ENCODE data around the gene SLC6A3.
"Not testable (repeated sequence)": the region's sequence is repeated elsewhere in the genome, so short reads cannot be mapped to it uniquely, and the experiment has no call there.

The SLC6A3 gene

DNA sequence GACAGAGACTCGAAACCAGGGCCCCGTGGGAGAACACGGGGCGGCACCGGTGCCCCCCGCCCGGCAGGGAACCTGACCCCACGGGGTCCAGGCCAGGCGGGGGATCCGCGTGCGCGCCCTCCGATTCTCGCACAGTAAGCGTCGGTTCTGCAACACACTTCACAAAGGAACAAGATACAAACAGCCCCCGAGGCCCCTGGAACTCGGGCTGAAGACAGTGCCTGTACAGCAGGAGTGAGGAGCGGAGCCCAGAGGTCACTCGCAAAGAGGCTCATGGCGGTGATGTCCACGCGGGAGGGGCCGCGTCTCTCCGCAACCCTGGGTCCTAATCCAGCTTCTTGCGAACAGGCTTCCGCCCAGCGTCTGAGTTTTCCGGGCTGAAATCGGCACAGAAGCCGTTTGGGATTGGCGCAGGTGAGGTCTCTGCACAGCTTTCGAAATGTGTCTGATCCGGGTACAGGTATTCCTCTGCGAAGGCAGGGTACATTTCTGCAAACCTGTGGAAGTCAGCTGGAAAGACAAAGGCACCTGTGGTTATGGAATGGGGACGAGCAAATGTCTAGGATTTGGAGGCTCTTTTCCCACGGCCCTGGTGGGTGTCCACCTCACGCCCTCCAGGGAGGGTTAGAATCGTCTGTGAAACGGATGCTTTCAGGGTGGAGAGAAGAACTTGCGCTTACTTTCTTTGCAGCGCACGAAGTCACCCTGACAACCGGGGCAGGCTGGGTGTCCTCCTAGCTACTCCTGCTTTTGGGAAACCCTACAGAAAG is 18.3 kb upstream of the SLC6A3 start:
- DNase-seq (ENCODE audit: low read depth) = no peak

DNA sequence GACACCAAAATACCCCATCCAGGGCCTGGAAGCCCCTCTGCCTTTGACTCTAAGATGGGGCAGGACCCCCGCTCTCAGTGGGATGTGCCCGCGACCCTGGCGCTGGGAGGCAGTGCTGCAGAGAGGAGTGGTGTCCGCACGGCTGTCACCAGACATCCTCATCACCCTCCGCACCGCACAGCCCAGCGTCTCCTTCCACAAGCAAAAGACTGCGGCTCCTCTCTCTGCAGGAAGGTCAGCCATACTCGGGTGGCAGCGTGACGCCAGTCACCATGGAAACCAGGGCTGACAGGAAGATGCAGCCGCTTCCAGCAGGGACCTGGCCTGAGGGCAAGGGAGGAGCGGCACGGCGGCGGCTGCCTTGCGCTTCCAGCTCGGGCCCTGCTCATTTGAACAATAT is 17.1 kb upstream of the SLC6A3 start:
- no peak for DNase-seq (ENCODE audit: low read depth)

DNA sequence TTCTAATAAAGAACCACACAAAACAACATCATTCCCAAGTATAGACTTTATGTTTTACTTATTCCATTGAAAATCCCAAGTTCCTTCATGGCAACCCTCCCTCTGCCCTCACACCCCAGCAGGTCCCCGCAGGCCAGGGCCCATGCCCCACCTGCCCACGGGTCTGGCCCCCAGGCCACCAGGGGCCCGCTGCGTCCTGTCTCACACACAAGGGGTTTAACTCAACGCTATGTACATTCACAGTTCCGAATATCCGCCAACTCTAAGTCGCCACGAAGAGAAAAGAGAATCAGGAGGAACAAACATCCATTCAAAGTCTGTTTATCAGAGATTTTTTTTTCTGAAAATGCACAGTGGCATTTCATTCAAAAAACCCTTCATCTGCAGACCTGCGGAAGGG is 16.2 kb upstream of the SLC6A3 start:
- DNase-seq (ENCODE audit: low read depth) = no peak

DNA sequence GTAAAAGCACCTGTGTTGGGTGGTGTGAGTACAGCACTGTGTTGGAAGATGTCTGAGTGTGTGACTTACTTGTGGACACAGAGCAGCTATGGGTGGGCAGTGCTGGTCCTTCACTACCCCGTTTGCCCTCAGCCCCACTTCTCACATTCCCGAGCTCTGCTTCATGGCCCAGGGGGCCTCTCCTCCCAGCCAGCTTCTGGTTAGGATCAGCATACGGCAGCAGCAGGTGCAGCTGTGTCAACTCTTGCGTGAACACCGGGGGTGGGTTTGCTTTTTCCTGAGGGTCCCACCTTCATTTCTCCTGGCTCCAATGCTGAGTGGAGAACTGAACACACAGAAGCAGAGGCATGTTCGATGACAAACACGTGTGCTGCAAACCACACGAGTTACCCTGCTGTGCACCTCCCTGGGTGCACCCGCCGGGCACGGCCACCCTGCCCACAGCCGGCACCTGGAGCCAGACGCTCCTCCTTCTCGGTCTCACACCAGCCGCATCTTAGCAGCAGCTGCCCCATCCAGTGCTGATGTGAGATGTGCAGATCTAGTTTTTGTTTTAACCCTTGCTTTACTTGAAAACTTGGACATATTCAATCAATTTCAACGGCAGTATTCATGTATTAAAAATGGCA is 14.9 kb upstream of the SLC6A3 start:
- DNase-seq (ENCODE audit: low read depth) = no peak

DNA sequence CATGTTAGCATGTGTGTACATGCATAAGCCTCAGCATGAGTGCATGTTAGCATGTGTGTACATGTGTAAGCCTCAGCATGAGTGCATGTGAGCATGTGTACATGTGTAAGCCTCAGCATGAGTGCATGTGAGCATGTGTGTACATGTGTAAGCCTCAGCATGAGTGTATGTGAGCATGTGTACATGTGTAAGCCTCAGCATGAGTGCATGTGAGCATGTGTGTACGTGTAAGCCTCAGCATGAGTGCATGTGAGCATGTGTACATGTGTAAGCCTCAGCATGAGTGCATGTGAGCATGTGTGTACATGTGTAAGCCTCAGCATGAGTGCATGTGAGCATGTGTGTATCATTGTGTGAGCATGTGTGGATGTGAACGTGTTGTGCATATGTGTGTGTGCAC is 14.2 kb upstream of the SLC6A3 start:
- not testable (repeated sequence) for DNase-seq (ENCODE audit: low read depth)

DNA sequence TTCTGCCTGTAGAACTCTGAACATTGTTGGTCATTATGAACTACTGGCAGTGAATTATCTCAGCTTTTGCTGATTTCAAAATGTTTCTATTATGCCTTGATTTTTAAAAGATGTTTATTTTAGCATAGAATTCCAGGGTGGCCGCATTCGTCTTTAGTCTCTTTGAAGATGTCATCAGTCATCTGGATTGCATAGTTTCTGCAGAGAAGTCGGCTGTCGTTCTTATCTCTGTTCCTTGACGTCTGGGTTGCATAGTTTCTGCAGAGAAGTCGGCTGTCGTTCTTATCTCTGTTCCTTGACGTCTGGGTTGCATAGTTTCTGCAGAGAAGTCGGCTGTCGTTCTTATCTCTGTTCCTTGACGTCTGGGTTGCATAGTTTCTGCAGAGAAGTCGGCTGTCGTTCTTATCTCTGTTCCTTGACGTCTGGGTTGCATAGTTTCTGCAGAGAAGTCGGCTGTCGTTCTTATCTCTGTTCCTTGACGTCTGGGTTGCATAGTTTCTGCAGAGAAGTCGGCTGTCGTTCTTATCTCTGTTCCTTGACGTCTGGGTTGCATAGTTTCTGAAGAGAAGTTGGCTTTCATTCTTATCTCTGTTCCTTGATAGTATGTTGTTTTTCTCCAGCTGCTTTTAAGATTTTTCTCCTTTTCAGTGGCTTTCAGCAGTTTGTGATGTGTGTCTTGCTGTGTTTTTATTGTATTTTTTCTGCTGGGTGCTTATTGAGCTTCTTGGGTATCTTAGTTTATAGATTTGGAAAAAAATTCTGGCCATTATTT is 11.1 kb upstream of the SLC6A3 start:
- DNase-seq (ENCODE audit: low read depth) = not testable (repeated sequence)

DNA sequence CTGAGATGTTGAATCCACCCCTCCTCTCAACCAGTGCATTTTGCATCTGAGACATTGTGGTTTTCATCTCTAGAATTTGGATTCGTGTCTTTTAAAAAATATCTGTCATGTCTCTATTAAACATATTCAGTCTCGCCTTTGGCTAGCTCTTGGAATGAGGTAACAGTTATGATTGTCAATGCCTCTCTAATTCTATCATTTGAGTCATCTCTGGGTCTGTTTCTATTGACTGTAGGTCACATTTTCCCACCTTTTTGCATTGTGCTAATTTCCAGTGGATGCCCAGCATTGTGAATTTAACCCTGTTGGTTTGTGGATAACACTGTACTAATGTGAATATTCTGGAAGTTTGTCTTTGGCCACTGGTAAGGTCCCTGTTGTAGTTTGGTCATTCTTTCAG is 8.4 kb upstream of the SLC6A3 start:
- DNase-seq (ENCODE audit: low read depth) = no peak

DNA sequence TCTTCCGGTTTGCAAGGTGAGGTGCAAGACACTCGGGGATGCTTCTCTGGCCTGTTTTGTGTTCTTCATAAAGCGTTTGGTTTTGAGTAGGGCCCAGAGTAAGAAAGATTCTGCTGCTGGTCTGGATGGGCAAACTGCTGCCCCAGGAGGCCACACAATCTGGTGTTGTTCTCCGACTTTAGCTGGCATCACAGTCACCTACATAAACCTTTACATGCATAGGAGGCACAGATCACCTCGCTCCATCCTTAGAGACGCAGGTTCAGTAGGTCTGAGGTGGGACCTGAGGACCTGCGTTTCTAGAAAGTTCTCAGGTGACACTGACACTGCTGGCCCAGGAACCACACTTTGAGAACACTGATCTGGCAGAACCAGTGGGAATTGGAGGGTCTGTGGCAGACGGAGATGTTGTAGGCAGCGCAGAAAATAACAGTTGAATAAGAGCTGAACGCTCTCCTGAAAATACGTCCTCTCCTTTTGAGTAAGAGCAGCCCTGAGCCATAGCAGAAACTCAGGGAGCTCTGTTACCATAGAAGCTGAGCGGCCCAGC is 3.9 kb upstream of the SLC6A3 start:
- DNase-seq (ENCODE audit: low read depth) = no peak

DNA sequence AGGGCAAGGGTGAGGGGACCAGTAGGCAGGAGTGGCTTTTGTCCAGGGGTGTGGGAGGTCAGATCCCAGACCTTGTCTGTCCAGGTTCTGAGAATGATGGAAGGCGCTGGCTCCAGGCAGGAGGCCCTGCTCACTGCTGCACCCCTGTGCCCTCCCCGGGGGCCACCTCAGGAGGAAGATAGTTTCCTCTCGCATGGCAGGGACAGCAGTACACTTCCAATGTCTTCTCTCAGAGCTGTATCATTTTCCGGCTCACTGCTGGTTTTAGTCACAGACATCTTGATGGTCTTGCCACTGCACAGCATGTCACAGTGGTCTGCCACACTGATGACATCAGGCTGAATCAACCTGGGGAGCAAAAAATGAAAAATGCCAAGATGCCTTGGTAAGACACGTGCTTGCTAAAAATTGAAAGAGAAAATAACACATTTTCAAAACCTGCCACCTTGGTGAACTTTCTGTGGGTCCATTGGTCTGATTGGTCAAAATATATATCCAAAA is 3.3 kb upstream of the SLC6A3 start:
- no peak for DNase-seq (ENCODE audit: low read depth)

DNA sequence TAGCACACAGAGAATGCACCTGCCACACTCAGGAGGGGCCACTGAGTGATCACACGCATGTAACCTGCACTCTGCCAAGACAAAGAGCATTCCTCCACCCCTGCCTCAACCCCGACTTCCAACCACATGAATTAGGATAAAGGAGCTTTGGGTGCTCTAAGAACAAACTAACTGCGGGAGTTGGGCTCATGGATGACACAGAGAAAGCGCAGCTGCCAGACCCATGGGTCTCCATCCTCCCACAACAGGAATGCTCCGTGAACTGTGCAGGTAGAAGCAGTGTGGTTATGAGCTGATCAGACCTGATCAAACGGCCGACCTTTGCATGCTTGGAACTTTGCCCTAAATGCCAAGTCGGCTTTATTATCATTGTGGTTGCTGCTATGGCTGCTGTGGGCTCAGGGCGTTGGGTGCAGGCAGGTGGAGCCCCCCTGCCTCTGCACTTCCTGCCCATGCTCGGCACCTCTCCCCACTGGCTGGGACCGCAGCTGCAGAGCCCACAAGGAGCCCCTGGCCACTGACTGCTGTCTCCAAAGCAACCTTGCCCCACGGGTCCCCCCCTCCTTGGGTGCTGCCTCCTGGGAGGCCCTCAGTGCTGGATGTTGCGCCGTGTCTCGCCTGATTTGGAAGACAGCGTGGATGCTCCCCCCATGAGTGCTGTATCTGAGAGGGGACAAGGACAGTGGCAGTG is 2.6 kb upstream of the SLC6A3 start:
- no peak for DNase-seq (ENCODE audit: low read depth)

DNA sequence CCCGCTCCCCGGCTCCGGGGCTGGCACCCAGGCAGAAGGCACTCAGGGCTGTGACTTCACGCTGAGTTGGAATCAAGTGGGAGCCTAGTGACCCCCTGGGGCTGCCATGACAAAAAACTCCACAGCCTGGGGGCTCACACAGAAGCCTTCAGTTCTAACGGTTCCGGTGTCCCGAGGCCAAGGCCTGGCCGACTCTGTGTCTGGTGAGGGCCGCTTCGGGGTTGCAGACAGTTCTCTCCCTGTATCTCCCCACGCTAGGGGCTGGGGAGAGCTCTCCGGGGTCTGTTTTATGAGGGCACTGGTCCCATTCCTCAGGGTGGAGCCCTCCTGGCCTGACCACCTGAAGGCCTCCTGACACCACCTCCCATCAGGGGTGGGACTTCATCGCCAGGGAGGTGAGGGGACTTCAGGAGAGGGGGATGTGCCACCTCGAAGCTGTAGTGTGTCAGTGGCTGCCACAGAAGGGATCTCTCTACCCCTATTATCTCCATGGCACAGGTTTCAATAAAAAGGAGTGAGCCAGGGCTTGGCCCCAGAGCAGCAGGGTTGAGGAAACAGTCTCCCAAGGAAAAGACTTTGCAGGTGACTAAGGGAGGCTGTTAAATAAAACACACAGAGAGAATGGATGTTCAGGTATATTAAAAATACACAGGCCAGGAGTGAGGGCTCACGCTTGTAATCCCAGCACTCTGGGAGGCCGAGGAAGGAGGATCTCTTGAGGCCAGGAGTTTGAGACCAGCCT is 1.5 kb upstream of the SLC6A3 start:
- no peak for DNase-seq (ENCODE audit: low read depth)

DNA sequence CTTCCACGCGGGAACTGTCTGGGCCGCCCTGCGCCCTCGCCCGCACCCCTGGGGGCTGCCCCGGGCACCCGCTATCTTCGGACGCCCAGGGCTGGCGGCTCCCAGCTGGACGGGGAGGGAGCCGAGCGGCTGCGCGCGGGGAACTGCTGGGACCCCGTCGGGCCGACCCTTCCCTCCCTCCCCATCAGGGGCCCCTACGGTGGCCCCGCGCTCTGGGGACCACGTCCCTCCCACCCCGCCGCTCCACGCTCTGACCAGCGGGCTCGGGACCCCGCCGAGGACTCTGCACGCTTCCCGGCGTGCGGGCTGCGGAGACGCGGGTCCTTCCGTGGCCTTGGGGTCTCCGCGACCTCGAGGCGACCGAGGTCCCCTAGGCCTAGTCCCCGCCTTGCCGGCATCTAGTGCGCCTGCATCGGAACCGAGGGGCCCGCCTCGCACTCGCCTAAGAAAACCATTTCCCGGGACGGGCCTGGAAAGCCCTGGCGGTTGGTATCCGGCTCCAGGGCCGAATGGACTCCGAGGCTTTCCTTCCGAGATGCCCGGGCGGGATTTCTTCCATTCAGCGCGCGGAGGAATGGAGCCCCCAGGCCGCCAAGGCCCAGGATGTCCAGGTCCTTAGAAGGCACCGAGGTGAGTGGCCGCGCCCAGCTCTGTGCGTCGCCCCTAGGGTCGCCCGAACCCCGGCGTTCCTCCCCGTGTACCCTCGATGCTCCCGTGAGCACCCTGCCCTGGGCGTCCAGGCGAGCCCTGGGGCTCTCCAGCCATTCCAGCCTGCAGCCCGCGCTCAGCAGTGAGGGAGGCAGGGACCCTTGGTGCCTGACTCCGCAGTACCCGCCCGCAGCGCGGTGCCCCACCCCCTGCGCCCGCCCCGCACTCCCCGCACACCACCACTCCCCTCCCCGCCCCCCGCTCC is 705 bp upstream of the SLC6A3 start:
- no peak for DNase-seq (ENCODE audit: low read depth)

DNA sequence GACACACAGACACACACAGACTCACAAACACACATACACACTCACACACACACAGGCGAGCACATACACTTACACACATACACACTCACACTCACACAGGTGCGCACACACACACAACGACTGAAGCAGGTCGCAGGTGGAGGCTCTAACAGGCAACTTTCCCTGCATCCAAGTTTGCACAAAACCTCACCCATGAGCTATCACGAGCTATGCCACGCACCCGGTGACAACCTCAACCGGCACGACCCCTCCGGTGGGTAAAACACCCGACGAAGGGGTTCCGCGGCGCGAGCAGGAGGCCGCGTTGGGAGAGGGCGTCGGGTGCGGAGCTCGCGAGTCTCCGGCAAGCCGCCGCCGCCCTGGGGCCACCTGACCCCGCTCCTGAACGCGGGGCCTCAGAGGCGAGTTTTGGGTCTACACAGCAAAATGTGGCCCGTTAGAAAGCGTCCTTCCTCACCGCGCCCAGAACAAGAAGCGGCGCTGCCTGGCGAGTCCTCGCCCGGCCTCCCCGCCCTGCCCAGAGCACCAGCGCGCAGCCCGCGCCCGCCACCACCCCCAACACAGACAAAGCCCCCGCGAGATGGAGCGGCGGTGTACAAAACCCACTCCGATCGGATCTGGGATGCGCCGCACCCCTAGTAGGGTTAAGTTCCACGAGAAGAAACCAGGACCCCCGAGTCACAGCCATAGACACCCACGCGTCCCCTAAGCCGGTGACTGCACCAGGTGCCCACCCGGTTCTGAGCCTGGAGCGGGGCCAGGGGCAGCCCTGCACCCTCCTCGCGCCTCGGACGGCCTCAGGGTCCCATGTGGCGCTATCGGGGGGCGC is 665 bp downstream of the SLC6A3 start:
- no peak for DNase-seq (ENCODE audit: low read depth)

DNA sequence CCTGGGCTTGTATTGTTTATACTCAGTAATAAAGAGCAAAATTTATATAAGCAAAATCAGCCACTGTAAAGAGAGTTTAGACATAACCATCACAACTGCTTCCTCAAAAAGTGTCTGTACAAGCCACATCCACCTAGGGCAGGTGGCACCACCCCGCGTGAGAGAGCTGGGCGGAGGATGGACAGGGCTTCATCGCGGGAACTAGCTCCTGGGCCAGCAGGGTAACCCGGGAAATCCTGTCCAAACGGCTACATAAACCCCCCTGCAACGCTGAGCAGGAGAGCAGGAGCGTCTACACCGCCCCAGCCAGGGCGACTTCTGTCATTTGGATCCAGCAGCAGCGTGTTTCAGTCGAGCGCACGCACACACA is 1.3 kb downstream of the SLC6A3 start:
- no peak for DNase-seq (ENCODE audit: low read depth)

DNA sequence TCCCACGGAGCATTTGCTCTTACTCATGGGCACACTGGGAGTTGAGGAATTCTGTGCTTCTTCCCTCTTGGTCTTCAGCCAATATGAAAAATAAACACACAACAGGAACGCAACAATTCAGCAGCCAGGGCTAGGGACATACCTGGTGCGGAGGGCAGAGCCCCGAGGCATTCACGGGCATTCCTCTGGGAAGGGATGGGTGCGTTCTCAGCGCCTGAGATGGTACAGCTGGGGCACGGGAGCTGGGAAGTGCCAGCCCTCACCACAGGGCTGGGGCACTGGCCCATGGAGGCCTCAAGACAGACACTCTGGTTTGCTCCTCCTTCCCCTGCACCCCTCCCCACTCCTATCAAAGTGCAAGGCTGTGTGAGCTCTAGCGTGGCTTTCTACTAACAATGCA is 2.1 kb downstream of the SLC6A3 start:
- no peak for DNase-seq (ENCODE audit: low read depth)

DNA sequence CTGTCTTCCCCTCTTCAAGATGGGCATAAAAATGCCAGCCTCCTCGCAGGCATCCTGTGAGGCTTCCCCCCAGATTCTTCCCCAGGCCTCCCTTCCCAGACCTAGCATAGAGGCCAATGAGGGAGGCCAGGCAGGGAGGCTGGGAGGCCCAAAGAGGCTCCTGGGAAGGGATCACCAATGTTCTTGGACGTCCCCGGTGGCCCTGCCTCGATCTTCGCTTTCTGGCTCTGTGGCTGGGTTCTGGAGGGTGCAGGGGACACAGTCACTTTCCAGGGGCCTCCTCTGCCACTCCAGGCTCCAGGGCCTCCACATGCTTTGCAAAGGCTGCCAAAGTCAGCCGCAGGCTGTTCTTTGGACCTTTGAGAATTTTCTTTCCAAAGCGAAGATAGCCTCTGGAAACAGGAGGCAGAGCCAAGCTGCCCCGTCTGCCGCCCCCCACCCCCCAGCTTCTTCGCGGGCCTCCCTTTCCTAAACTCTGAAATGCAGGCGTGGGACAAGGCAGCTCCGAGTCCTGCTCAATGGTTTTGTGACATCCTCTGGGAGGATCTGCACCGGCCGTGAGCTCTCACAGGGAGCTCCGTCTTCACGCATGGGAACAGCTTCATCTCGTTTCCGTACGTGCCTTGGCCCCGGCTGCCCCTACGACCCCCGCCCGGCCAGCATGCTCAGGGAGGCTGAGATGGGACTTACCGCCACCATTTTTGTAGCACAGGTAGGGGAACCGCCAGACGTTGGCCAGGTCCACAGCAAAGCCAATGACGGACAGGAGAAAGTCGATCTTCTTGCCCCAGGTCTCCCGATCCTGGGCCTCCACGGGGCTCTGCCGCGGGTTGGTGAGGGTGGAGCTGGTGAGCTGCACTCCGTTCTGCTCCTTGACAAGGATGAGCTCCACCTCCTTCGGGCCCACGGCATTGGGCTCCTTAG is 2.8 kb downstream of the SLC6A3 start:
- DNase-seq (ENCODE audit: low read depth) = no peak

DNA sequence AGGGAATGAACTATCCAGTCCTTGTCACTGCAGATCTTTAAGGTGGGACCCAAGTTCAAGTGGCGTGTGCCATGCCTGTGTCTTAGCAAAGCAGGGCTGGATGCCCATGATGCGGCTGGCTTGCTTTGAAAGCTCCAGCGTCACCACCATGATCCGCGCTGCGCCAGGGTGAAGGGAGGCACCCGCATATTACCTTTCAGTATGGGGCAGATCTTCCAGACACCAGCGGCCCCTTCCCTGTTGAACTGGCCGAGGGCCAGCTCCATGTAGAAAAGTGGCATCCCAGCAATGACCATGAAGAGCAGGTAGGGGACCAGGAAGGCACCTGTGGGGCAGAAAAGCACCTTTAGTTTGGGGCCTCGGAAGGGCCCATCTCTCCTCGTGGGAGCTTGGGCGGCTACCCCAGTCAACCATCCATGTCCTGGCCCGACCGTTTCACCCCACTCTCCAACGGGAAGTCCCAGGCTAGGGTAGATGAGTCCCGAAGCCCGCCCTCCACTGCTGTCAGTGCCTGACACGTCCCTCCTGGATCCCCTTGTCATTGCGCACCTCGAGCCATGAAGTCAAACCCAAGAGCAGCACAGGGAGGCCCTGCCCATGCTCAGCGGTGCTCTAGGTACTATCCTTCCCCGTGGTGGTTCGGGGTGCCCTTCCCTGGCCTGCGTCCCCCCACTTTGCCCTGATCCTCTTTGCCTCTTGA is 3.9 kb downstream of the SLC6A3 start:
- no peak for DNase-seq (ENCODE audit: low read depth)

DNA sequence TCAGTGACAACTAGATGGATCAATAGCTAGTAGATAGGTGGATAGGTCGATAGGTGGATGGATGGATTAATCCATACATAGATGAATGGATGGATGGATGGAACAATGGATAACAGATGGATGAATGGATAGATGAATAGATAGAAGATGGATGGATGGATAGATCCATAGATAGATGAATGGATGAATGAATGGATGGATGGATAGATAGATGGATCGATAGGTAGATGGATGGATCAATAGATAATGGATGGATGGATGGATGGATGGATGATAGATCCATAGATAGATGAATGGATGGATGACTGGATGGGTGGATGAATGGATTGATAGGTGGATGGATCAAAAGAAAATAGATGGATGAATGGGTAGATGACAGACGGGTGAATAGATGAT is 5.1 kb downstream of the SLC6A3 start:
- DNase-seq (ENCODE audit: low read depth) = no peak

Data from activated T-cell treated with anti-CD3 and anti-CD28 coated beads for 1 hour (primary cell).